ENCODE data around the gene FLCN.

DNA sequence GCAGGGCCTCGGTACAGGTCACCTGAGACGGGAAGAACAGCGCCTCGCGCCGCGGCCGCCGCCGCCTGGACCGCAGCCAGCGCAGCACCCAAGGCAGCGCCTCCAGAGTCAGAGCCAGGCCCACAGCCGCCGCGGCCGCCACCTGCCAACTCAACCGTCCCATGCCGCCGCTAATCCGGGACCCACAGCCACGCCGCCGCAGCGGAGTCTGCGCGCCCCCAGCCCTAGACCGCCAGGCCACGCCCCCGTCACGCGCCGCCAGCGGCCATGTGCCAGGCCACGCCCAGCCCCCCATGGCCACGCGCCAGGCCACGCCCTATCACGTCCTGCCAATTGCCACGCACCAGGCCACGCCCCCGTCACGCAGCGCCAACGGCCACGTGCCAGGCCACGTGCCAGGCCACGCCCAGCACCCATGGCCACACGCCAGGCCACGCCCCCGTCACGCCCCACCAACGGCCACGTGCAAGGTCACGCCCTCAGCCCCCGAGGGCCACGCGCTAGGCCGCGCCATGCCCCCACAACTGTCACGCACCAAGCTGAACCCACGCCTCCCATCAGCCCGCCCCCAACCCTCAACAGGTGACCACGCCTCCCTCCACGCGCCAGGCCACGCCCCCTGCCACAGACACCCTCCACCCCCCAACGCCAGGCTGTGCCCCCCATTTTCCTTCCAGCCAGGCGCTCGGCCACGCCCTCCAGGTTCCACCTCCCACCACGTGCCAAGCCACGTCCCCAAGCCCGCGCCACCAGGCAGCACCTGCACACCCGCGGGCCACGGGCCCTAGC is 30.6 kb downstream of the FLCN start, which contains the start of gene PLD6:
- no peak for TF ChIP-seq POLR2A (IDR thresholded peaks at IDR 0.05)
- TF ChIP-seq, protein P1, sequence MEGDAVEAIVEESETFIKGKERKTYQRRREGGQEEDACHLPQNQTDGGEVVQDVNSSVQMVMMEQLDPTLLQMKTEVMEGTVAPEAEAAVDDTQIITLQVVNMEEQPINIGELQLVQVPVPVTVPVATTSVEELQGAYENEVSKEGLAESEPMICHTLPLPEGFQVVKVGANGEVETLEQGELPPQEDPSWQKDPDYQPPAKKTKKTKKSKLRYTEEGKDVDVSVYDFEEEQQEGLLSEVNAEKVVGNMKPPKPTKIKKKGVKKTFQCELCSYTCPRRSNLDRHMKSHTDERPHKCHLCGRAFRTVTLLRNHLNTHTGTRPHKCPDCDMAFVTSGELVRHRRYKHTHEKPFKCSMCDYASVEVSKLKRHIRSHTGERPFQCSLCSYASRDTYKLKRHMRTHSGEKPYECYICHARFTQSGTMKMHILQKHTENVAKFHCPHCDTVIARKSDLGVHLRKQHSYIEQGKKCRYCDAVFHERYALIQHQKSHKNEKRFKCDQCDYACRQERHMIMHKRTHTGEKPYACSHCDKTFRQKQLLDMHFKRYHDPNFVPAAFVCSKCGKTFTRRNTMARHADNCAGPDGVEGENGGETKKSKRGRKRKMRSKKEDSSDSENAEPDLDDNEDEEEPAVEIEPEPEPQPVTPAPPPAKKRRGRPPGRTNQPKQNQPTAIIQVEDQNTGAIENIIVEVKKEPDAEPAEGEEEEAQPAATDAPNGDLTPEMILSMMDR (IDR thresholded peaks at IDR 0.05), result no peak

Measured in vagina (tissue), 2 donors.